Measurements from ENCODE around the gene NUP210. TPM values are rescaled to one million over a fixed set of nuclear protein-coding genes. Genes with fewer than 3 reads are reported as not detected.

Gene NUP210
- total RNA-seq, 2 donors from 2014 or later = 106 to 224 TPM

GRCh38 chr3:13296662-13297061, 123.5 kb downstream of the NUP210 start:
- Mint-ChIP-seq H3K27ac (no peak overlapping the region), H3K4me3 (no peak overlapping the region), H3K9me3 (no peaks in the 10 kb centered on the region), H3K36me3 (no peaks in the 10 kb centered on the region), H3K27me3 (peaks cover 10 to 17% of the 10 kb centered on the region in 2 donors), H3K4me1 (ENCODE audit: low read depth in 2 of 2) (peaks cover 5 to 7% of the 10 kb centered on the region in 2 donors)
- ATAC-seq (no peak), DNase-seq (ENCODE audit: low spot score) (no peak)

GRCh38 chr3:13294442-13295351, 125.4 kb downstream of the NUP210 start:
- ATAC-seq (peak in 1 of 2 donors; percentile 53), DNase-seq (ENCODE audit: low spot score) (no peak)
- Mint-ChIP-seq H3K27me3 (peaks cover 10 to 17% of the 10 kb centered on the region in 2 donors), H3K36me3 (no peaks in the 10 kb centered on the region), H3K4me3 (no peak overlapping the region), H3K27ac (no peak overlapping the region), H3K4me1 (ENCODE audit: low read depth in 2 of 2) (no peaks in the 10 kb centered on the region), H3K9me3 (no peaks in the 10 kb centered on the region)

- ATAC-seq (no peak), DNase-seq (ENCODE audit: low spot score) (no peak)
- no peak overlapping the region for H3K4me3 Mint-ChIP-seq
- H3K9me3 Mint-ChIP-seq = no peaks in the 10 kb centered on the region
- no peaks in the 10 kb centered on the region for H3K36me3 Mint-ChIP-seq
- H3K4me1 Mint-ChIP-seq (ENCODE audit: low read depth in 2 of 2) = no peaks in the 10 kb centered on the region
- no peak overlapping the region for H3K27ac Mint-ChIP-seq
- H3K27me3 Mint-ChIP-seq = peaks cover 18 to 22% of the 10 kb centered on the region in 2 donors
These were observed 127.7 kb downstream of the NUP210 start for GRCh38 chr3:13292375-13292774.

- Mint-ChIP-seq H3K27me3 (peaks cover 15 to 20% of the 10 kb centered on the region in 2 donors), H3K9me3 (peaks cover 3% of the 10 kb centered on the region), H3K4me1 (ENCODE audit: low read depth in 2 of 2) (no peaks in the 10 kb centered on the region), H3K4me3 (no peak overlapping the region), H3K27ac (no peak overlapping the region), H3K36me3 (peaks cover 8% of the 10 kb centered on the region)
- ATAC-seq (no peak), DNase-seq (ENCODE audit: low spot score) (no peak)
These were observed 129.2 kb downstream of the NUP210 start for GRCh38 chr3:13290941-13291340.

GRCh38 chr3:13289771-13290285, 130.3 kb downstream of the NUP210 start:
- peaks cover 3% of the 10 kb centered on the region for H3K9me3 Mint-ChIP-seq
- peaks cover 15 to 18% of the 10 kb centered on the region in 2 donors for H3K27me3 Mint-ChIP-seq
- no peaks in the 10 kb centered on the region for H3K4me1 Mint-ChIP-seq (ENCODE audit: low read depth in 2 of 2)
- H3K36me3 Mint-ChIP-seq = peaks cover 8% of the 10 kb centered on the region
- ATAC-seq = no peak
- no peak overlapping the region for H3K4me3 Mint-ChIP-seq
- no peak for DNase-seq (ENCODE audit: low spot score)
- no peak overlapping the region for H3K27ac Mint-ChIP-seq

- no peak overlapping the region for H3K27ac Mint-ChIP-seq
- H3K27me3 Mint-ChIP-seq = peaks cover 23 to 24% of the 10 kb centered on the region in 2 donors
- H3K36me3 Mint-ChIP-seq = peaks cover 13% of the 10 kb centered on the region
- H3K4me3 Mint-ChIP-seq = no peak overlapping the region
- H3K9me3 Mint-ChIP-seq = peaks cover 3% of the 10 kb centered on the region
- no peak for DNase-seq (ENCODE audit: low spot score)
- ATAC-seq = no peak
- H3K4me1 Mint-ChIP-seq (ENCODE audit: low read depth in 2 of 2) = no peaks in the 10 kb centered on the region
These were observed 131.1 kb downstream of the NUP210 start for GRCh38 chr3:13288732-13289718.

- ATAC-seq = no peak
- H3K9me3 Mint-ChIP-seq = peaks cover 3% of the 10 kb centered on the region
- no peak for DNase-seq (ENCODE audit: low spot score)
- no peaks in the 10 kb centered on the region for H3K4me1 Mint-ChIP-seq (ENCODE audit: low read depth in 2 of 2)
- peaks cover 26 to 28% of the 10 kb centered on the region in 2 donors for H3K27me3 Mint-ChIP-seq
- peaks cover 17% of the 10 kb centered on the region for H3K36me3 Mint-ChIP-seq
- H3K4me3 Mint-ChIP-seq = no peak overlapping the region
- H3K27ac Mint-ChIP-seq = no peak overlapping the region
These were observed 132.3 kb downstream of the NUP210 start for GRCh38 chr3:13287833-13288232.

- H3K4me1 Mint-ChIP-seq (ENCODE audit: low read depth in 2 of 2) = peaks cover 0 to under 1% of the 10 kb centered on the region in 2 donors
- H3K36me3 Mint-ChIP-seq = peaks cover 17% of the 10 kb centered on the region
- peaks cover 26 to 28% of the 10 kb centered on the region in 2 donors for H3K27me3 Mint-ChIP-seq
- H3K4me3 Mint-ChIP-seq = no peak overlapping the region
- H3K27ac Mint-ChIP-seq = no peak overlapping the region
- ATAC-seq = no peak
- peaks cover 3% of the 10 kb centered on the region for H3K9me3 Mint-ChIP-seq
- DNase-seq (ENCODE audit: low spot score) = no peak
These were observed 133.2 kb downstream of the NUP210 start for GRCh38 chr3:13286873-13287272.

GRCh38 chr3:13285007-13285567, 135.0 kb downstream of the NUP210 start:
- no peak overlapping the region for H3K4me3 Mint-ChIP-seq
- peaks cover 3% of the 10 kb centered on the region for H3K9me3 Mint-ChIP-seq
- peaks cover 36 to 38% of the 10 kb centered on the region in 2 donors for H3K27me3 Mint-ChIP-seq
- peaks cover 17% of the 10 kb centered on the region for H3K36me3 Mint-ChIP-seq
- no peak overlapping the region for H3K27ac Mint-ChIP-seq
- H3K4me1 Mint-ChIP-seq (ENCODE audit: low read depth in 2 of 2) = peaks cover 0 to 9% of the 10 kb centered on the region in 2 donors
- ATAC-seq = no peak
- no peak for DNase-seq (ENCODE audit: low spot score)

GRCh38 chr3:13283877-13284264, 136.3 kb downstream of the NUP210 start:
- Mint-ChIP-seq H3K4me3 (peak overlapping the region; percentile 69), H3K36me3 (peaks cover 17% of the 10 kb centered on the region), H3K27me3 (peaks cover 40 to 42% of the 10 kb centered on the region in 2 donors), H3K4me1 (ENCODE audit: low read depth in 2 of 2) (peaks cover 0 to 9% of the 10 kb centered on the region in 2 donors), H3K9me3 (peaks cover 3% of the 10 kb centered on the region), H3K27ac (no peak overlapping the region)
- DNase-seq (ENCODE audit: low spot score) (no peak), ATAC-seq (no peak)

- ATAC-seq = peak; percentile 55 to 63
- Mint-ChIP-seq H3K4me3 (peak overlapping the region; percentile 69), H3K4me1 (ENCODE audit: low read depth in 2 of 2) (peaks cover 0 to 9% of the 10 kb centered on the region in 2 donors), H3K36me3 (peaks cover 17% of the 10 kb centered on the region), H3K27ac (no peak overlapping the region), H3K9me3 (peaks cover 3% of the 10 kb centered on the region), H3K27me3 (peaks cover 40 to 41% of the 10 kb centered on the region in 2 donors)
- DNase-seq (ENCODE audit: low spot score) = no peak
These were observed 136.9 kb downstream of the NUP210 start for GRCh38 chr3:13282986-13283876.

- Mint-ChIP-seq H3K27me3 (peaks cover 33 to 37% of the 10 kb centered on the region in 2 donors), H3K36me3 (peaks cover 17% of the 10 kb centered on the region), H3K27ac (no peak overlapping the region), H3K4me1 (ENCODE audit: low read depth in 2 of 2) (peaks cover 0 to 9% of the 10 kb centered on the region in 2 donors), H3K9me3 (peaks cover 3% of the 10 kb centered on the region), H3K4me3 (no peak overlapping the region)
- DNase-seq (ENCODE audit: low spot score) (no peak), ATAC-seq (peak in 1 of 2 donors; percentile 28)
These were observed 137.7 kb downstream of the NUP210 start for GRCh38 chr3:13282358-13282985.

Data from natural killer cell treated with Interleukin-12 subunit alpha and Interleukin-12 subunit beta and Interleukin-15 and Interleukin-18, amount 100 ng/mL, for 72 hours (primary cell).